Inflammatory macrophage (primary cell): ENCODE data around the gene TNS3.
A peak's percentile ranks its signal among the peaks of the same experiment; 100 is the strongest.

Experiments used
- DNase-seq, 2 donors: peaks; one replicate each; pipeline ENCODE4 v3.0.0-alpha.2; 2020 to 2022

TNS3 gene

DNA sequence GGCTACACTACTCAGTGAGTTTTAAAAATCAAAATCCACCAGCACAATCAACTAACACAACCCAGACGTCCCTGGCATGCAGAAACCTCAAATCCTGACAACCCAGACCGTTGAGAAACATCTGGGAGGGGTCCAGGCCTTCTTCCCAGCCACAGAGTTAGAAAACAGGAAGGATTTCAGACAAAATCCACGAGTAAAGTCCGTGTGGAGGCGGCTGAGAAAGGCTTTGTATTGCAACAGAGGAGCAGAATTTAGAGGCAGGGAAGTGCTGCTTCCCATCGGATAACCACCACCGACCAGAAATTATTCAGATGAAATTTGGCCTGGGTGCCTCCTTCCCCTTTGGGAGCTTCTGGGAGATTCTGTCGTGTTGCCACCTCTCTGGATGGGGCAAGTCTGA is 61.5 kb downstream of the TNS3 start:
- peak; percentile 96 for DNase-seq

DNA sequence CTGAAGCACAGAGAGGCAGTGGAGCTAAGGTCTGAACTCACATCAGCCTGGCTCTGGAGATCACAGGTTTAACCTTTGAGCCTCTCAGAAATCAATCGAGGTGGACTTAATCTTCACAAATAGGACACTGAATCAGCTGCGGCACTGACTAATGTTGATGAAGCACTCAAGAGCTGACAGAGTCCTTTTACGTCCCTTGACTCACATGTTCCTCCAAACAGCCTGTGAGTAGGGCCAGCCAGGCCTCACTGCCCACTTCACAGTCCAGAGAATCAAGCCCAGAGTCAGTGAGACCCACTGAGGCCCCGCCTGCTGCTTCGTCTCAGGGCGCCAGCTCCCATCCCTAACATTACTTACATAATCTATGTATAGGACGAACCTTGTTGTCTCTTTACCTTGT is 63.1 kb downstream of the TNS3 start:
- DNase-seq, result peak; percentile 24 to 65

DNA sequence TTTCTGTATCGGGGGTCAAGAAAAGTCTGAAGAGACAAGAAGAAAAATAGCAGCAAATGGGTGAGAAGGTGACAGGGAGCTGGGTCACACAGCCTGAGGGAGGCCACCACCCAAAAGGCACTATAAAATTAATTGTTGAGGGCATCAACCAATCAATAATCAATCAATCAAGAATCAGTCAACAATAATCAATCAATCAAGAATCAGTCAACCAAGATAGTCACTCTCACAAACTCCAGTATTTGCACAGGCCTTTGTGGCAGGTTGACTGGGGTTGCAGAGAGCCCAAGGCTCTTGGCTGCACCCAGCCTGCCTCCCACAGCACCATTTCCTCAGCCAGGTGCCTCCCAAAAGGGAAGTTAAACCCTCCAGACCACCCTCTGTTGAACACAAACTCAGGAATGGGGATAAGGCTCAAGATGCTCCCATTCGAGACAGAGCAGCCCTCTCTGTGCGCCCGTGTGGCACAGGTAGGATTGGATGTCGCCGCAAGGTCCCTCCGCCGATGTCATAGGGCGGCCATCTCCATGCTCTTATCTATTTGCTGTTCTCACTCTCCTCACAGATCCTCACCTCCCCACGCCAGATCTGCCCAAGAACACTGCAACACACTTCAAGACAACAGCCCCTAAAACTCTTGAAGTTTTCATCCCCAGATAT is 64.0 kb downstream of the TNS3 start:
- no peak for DNase-seq

DNA sequence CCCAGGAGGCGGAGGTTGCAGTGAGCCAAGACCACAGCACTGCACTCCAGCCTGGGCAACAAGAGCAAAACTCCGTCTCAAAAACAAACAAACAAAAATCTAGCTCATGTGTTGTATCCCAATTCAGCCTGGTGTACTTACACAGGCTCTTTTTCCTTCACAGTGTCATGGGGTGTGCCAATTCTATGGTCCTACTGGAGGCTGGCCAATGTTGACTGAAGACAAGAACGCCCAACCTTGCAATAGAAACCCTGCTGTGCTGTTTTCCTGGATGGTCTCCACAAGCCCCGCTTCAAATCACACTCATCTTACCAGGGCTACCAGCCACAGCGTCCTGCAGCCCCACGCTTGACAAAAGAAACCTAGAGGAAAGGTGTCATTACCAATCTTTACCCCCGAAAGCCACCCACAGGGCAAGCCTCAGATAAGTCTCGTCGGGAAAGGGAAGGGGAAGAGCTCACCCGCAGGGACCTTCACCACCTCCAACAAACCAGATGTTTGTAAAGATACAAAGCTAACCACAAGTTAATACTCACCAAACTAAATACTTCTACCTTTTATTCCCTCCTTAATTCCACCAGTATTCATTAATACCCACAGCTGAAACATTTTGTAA is 64.8 kb downstream of the TNS3 start:
- no peak for DNase-seq

DNA sequence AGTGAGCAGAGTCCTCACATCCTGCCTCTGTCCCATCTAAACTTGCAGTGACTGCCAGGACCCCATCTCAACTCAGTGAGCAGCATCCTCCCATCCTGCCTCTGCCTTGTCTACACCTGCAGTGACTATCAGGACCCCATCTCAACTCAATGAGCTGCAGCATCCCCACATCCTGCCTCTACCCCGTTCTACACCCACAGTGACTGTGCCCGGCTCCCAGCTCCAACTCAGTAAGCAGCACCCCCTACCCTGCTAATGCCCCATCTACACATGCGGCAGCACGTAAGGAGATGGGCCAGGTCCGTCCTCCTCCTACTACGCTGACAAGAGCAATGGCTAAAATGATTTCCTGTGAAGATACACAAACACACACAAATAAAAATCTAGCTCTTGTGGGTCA is 65.5 kb downstream of the TNS3 start:
- DNase-seq, result no peak

DNA sequence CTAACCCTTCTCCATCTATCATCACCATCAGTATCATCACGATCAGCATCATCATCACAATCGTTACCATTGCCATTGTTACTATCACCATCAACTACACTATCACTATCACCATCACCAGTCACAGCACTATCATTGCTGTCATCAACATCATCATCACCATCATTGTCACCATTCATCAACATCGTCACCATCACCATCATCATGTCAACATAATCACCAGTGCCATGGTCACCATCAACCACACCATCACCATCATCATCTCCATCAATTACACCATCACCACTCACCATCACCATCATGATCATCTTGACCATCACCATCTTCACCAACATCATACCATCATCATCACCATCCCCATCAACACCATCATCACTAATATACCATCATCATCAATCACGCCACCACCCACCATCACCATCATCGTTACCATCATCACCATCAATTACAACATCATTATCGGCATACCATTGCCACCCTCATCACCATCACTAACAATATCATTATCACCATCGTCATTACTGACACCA is 66.5 kb downstream of the TNS3 start:
- no peak for DNase-seq

DNA sequence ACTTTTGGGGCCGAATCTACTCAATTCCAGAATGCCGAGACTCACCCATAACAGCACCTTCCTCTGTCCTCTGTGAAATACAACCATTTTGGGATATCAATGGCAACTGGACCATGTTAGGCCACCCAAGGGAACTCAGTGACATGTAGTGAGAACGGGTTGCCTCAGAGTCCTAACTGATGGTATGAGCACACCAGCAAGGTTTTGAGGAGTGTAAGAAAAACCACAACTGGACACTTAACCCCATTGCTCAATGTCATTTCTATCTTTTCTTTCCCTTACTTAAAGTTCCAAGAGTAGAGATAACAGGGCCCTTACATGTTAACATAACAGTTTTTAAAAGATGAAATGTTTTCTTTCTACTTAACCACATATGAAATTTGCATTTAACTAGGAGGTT is 67.1 kb downstream of the TNS3 start:
- peak; percentile 28 to 41 for DNase-seq

DNA sequence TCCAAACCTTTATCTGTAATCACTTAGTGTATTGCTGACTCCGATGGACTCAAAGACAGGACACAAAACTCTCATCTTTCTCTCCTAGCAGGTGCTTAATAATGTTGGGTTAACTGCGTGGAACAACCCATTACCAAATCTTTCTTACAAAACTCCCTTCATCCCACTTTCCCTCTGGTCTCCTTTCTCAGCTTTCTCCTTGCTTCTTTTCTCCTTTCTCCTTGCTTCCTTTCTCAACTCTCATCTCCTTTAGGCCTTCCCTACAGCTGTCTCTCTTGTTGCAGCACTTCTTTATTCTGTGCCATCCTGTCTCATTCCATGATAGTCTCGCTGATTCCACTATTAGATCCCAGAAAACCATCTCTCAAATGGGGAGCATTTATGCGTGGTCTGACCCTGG is 67.5 kb downstream of the TNS3 start:
- DNase-seq, result no peak

DNA sequence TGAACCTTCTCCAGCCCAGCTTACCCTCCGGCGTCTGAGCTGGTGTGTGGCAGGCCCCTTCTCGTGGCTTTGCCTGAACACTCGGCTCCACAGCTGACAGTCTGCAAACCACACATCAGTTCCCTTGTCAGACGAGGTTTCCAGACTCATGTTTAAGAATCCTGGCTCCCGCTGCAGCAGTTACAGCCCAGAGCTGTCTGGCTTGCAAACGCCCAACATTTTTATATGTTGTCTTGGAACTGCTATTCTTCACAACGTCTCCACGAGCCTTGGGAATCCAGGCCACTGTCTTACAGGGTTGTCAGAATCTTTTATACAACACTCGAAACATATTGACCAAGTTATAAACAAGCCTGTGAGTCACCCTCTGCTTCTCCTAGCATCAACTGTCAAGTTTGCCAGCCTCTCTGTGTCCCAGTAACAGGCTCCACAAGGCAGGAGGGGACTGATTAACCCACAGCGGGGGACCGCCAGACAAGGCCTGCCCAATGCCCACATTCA is 68.1 kb downstream of the TNS3 start:
- peak in 1 of 2 donors; percentile 37 for DNase-seq

DNA sequence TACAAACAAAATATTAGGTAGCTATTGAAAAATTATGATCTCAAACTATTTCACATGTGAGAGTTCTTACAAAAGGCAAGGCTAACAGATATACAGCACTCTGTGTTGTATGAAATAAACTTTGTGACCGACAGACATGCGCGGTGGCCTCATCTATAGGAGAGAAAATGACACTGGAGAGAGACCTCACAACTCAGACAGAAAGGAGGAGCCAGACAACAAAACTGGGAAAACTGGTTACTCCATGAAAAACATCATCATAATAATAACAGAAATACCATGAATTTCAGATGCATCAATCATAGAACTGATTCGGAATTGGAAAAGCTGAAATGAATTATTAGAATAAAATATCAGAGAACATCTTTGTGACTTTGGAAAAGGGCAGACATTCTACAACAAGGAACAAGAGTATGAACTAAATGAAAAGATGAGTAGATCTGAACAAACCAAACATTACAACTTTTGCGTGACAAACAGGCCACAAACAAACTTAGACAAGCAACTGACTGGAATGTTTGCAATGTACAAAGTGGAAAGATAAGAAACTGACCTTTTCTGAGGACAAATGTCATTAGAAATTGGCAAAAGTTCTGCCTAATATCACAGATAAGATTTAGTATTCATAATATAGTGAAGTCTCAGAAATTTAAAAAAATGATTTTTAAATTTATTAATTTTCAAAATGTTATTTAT is 69.3 kb downstream of the TNS3 start:
- DNase-seq, result no peak

DNA sequence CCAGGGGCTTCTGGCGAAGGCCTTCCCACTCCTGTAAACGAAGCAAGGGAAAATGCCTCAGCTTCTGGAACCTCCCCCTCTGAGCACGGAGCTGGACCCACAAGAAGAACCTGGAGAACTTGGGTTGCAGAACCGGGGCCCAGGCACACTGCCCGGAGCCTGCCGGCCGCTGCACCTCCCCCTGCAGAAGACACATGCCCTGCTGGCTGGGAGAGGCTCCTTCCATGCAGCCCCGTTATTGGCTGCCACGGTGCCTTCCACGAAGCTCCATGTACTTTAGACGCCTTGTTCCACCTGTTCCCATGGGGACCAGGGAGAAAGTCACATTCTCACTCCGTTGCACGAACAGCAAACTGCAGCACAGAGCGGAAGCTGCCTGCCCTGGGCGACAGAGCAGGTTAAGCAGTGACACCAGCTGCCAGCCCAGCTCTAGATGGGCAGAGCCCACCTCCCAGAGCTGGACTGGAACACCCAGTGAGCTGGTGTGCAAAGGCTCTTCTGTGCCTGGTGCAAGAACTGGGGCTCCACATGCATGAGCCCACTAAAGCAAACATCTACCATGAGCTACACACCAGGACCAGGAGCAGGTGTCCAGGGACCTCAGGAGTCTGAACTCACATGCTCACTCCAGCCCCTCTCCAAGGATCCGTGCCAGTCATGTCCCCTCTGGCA is 70.1 kb downstream of the TNS3 start:
- DNase-seq, result no peak

DNA sequence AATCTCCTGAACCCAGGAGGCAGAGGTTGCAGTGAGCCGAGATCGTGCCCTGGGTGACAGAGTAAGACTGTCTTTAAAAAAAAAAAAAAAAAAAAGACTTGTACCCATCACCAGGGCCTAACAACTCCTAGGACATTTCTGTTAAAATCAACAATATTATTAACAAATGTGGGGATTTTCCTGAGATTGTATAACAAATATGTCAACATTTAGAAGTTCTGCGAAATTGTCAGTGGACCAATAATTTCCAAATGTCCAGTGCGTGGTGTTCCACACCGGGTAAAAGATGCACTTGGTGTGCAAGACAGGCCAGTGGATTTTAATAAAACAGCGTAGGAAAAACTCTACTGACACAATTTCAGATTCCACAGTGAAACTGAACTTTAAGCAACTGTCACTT is 71.1 kb downstream of the TNS3 start:
- no peak for DNase-seq

DNA sequence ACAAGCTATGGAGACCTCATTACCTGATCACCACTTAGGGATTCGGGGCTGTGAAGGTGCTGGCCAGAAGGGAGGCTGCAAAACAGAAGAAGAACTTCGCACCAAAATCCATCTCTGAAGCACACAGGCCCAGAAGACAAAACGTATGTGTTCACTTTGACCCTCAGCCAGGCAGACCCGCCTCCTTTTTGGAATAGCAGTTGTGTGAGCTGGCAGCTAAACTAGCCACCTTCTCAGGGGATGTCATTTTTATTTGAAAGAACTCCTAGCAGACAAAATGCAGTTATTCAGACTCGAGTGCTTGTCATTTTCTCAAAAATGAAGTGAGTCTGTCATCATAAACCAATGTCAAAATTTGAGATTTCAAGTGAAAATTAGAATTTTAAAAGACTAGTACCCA is 71.7 kb downstream of the TNS3 start:
- no peak for DNase-seq

DNA sequence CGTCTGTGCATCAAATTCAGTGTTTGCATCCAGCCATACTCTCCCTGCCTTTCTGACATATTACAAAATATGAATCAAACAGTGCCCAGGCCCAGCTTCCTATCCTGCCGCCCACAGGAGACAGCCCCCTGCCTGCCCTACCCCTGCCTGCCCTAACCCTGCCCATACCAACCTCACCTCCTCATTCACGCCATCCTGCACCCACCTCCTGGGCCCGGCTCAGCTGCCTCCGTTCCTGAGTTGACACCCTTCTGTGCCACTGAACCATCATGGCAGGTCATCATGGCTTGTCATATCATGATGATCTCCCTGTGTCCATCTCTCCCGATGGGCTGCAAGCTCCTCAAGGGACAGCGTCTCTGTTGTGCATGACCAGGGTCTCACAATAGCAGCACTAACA is 72.3 kb downstream of the TNS3 start:
- no peak for DNase-seq

DNA sequence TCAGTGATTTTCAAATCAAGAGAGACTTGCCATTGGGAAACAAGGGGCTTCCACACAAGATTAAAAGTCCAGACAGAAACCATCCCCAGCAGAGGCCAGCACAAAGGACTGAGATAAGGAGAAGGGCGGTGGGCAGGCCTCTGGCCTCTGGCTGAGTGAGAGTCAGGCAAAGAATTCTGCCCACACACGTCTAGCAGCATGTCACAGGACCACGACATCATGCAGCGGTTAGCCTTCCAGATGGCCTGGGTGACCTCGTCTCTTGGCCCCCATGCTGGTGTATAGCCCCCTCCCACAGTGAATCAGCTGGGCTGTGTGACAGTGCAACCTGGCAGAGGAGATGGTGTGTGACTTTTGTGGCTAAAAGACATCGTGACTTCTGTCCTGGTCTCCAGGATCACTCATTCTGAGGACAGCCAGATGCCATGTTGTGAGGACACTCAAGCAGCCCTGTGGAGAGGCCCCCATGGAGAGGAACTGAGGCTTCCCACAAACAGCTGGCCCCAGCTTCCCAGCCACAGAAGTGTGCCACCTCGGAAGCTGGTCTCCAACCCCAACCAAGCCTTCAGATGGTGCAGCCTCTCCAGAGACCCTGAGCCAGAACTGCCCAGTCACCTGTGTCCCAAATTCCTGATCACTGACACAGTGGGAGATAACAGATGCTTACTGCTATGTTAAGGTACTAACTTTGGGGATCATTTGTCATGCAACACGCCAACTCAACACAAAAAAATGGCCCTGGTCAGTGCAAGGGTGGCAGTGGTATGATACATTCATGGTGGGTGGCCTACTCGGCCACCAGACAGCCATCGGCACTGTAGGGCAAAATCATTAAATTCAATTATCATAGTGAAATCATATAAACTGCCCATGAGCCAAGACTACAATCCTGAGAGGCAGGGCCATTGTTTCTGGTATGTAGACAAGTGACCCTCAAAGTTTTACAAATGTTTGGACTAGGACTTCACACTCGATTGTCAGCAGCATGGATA is 73.2 kb downstream of the TNS3 start:
- peak; percentile 89 to 97 for DNase-seq

DNA sequence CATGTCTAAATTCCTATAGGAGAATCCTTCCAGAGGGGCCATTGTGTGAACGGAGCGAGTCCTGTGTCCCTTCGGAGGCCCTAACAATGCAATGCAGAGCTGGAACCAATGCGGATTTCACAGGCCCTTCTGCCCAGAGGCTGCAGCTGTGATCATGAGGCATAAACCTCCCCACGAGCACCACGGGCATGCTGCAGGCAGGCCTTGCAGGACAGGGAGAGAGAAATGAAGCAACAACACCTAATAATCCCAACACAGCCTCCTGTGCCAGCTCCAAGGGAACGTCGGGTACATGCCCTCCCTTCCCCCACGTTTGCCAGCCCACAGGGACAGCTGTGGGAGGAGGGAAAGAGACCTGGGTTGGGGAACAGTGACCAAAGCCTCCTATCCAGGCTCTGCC is 74.4 kb downstream of the TNS3 start:
- DNase-seq, result peak; percentile 14 to 46

DNA sequence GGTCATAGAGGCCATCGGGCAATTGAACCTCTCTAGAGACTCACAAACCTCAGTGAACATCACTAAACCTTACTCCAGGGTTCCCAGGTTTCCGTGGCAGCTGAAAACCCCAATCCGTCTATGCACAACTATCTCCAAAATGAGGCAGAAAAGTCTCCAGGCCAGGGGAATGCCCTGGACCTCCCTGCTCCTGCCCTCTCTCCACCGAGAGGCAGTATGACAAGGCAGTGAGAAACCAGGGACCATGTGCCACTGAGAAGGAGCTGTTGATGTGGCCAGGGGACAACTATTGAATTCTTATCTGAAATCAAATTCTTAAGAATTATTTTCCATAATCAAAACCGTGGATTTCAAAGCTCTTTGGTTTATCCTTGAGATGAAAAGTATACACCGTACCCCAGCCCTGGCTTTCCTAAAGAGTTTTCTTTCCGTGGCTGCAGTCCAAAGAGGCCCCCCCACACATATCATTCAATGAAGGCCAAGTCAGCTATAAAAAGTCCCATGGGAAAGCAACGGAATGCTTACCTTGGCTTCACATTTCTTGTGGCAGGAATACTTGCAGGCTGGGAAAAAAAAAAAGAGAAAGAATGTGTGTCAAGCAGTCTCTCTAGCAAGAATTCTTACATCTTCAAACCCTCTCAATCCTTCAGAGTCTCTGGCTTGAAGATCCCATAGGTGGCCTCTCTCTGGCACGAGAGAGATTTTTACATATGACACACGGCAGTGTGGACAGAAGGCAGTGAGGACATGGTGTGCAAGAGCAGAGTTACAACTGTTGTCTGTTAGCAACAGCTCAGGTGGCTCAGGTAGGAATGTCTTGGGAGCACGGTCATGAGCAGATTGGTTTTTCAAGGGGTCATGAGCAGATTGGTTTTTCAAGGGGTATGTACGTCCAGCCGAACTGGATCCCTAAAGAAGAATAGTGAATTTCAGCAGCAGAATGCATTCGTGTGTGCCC is 75.2 kb downstream of the TNS3 start:
- DNase-seq, result no peak

DNA sequence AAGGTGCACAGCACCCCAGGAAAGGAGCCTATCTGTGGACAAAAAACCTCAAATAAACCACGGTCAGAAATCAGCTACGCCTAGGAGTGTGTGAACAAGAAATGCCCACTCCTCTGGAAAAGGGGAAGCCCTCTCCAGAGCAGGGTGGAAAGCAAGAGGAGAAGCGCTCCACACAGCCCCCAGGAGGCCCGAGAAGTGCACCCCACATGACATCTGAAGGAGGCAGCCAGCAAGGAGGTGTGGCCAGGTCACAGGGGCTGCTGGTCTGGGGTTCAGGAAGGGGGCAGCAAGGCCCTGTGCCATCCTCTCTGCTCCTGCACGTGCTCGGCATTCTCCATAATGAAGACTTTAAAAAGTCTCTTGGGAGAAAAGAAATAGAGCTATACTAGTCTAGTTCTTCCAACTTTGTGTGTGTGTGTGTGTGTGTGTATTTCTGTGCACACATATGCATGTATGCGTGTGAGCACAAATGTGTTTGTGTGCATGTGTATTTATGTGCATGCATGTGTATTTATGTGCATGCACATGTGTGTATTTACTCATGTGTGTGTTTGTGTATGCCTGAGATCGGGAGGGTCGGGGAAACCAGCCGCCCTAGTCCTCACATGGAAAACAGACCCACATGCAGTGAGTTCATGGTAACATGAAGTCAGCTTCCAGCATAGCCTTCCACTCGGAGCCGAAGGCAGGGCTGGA is 76.5 kb downstream of the TNS3 start:
- DNase-seq, result peak; percentile 76 to 91

DNA sequence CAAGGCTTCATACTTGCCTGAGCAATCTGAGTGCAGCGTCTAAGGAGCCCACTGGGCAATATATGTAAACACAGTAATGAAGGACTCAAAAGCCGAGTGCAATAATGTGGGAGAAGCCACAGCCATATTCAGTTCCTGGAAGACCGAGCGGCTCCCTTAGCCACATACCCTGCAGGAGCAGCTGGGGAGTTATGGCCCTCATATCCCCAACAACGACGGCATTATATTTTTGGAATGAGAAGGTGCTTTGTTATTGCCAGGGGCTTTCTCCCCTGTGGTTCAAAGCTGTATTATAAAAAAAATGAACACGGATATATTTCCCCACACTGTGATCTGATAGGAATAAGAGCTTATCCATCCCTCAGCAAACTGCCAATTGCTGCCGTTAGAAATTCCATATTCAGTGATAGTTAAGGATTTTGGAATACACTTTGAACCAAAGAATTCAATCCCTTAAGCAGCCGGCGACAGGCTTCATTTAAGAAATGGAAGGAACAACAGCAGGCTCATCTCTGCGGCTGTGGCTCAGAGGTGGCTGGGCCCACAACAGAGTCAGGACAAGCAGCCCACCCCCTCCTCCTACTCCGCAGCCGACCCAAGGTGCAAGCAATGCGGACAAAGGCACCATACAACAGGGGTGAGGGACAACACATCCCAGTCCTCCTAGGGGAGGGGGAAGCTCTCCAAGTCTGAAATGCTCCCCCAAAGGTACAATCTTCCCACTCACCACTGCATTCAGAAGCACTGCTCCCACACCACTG is 77.2 kb downstream of the TNS3 start:
- DNase-seq, result no peak
